GM19328 (cell line): ENCODE results near the gene F7.
"Not testable (repeated sequence)": the region's sequence is repeated elsewhere in the genome, so short reads cannot be mapped to it uniquely, and the experiment has no call there.

Experiments used
- ATAC-seq: cut with Tn5 transposase; IDR thresholded peaks from one replicate; pipeline ENCODE4 v1.9.1; 2021; ENCODE audit warnings: mild to moderate bottlenecking, moderate library complexity; ENCODE audit not compliant: unreplicated experiment

The F7 gene

GRCh38 chr13:113105032-113105920 lies at the start of gene F7:
TSS of gene F7 (plus strand) at chr13:113105791. CDS start at chr13:113105842, 51 bp downstream.
- ATAC-seq, result no peak

GRCh38 chr13:113057084-113057483 lies 48.5 kb upstream of the F7 start:
- no peak for ATAC-seq

- not testable (repeated sequence) for ATAC-seq
Observed at GRCh38 chr13:113057559-113057958, 48.0 kb upstream of the F7 start.

- ATAC-seq, result no peak
Observed at GRCh38 chr13:113058129-113058987, 47.2 kb upstream of the F7 start.

- no peak for ATAC-seq
Observed at GRCh38 chr13:113058988-113059850, 46.4 kb upstream of the F7 start.

GRCh38 chr13:113059891-113060290 lies 45.7 kb upstream of the F7 start:
- ATAC-seq, result no peak

GRCh38 chr13:113060557-113061270 lies 44.9 kb upstream of the F7 start:
- ATAC-seq, result no peak

- no peak for ATAC-seq
Observed at GRCh38 chr13:113061271-113061625, 44.3 kb upstream of the F7 start.

- no peak for ATAC-seq
Observed at GRCh38 chr13:113061796-113062425, 43.7 kb upstream of the F7 start.

GRCh38 chr13:113062691-113063090 lies 42.9 kb upstream of the F7 start:
- ATAC-seq, result no peak

- ATAC-seq, result no peak
Observed at GRCh38 chr13:113063091-113063491, 42.5 kb upstream of the F7 start.

- ATAC-seq, result no peak
Observed at GRCh38 chr13:113064000-113064533, 41.5 kb upstream of the F7 start.

- no peak for ATAC-seq
Observed at GRCh38 chr13:113064534-113065405, 40.8 kb upstream of the F7 start.

GRCh38 chr13:113065406-113066141 lies 40.0 kb upstream of the F7 start:
- ATAC-seq, result no peak

GRCh38 chr13:113066142-113066455 lies 39.5 kb upstream of the F7 start:
- ATAC-seq, result no peak

GRCh38 chr13:113066746-113067145 lies 38.8 kb upstream of the F7 start:
- ATAC-seq, result no peak

- ATAC-seq, result no peak
Observed at GRCh38 chr13:113069861-113070805, 35.5 kb upstream of the F7 start.
